Mononuclear cell (primary cell): Measurements from ENCODE around the gene IL20RA. TPM values are rescaled to one million over a fixed set of nuclear protein-coding genes. Genes with fewer than 3 reads are reported as not detected.
A peak's percentile ranks its signal among the peaks of the same experiment; 100 is the strongest.
"Not testable (repeated sequence)": the region's sequence is repeated elsewhere in the genome, so short reads cannot be mapped to it uniquely, and the experiment has no call there.

Experiments
- H3K27me3 ChIP-seq: 2 replicates; pipeline ENCODE4 v1.6.0; 2011; ENCODE audit warnings: low read length, control low read depth; ENCODE audit not compliant: insufficient read depth
- H3K4me1 ChIP-seq: 2 replicates; pipeline ENCODE4 v1.5.1; 2011; ENCODE audit warnings: mild to moderate bottlenecking, low read length, control low read depth; ENCODE audit not compliant: insufficient read depth
- H3K4me3 ChIP-seq: 2 replicates; pipeline ENCODE4 v1.5.1; 2011; ENCODE audit warnings: mild to moderate bottlenecking, low read length, moderate library complexity
- H3K9me3 ChIP-seq: 2 replicates; pipeline ENCODE4 v1.5.1; 2011; ENCODE audit warnings: low read depth, mild to moderate bottlenecking, control low read depth, low read length
- total RNA-seq: library from RNA; depleted of rRNA; stranded (reverse); fragments of >200 nt; gene quantifications from one replicate; pipeline ENCODE4 v1.2.3, GENCODE V29; 2012

IL20RA gene, protein sequence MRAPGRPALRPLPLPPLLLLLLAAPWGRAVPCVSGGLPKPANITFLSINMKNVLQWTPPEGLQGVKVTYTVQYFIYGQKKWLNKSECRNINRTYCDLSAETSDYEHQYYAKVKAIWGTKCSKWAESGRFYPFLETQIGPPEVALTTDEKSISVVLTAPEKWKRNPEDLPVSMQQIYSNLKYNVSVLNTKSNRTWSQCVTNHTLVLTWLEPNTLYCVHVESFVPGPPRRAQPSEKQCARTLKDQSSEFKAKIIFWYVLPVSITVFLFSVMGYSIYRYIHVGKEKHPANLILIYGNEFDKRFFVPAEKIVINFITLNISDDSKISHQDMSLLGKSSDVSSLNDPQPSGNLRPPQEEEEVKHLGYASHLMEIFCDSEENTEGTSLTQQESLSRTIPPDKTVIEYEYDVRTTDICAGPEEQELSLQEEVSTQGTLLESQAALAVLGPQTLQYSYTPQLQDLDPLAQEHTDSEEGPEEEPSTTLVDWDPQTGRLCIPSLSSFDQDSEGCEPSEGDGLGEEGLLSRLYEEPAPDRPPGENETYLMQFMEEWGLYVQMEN
- total RNA-seq = 0.10 TPM

DNA sequence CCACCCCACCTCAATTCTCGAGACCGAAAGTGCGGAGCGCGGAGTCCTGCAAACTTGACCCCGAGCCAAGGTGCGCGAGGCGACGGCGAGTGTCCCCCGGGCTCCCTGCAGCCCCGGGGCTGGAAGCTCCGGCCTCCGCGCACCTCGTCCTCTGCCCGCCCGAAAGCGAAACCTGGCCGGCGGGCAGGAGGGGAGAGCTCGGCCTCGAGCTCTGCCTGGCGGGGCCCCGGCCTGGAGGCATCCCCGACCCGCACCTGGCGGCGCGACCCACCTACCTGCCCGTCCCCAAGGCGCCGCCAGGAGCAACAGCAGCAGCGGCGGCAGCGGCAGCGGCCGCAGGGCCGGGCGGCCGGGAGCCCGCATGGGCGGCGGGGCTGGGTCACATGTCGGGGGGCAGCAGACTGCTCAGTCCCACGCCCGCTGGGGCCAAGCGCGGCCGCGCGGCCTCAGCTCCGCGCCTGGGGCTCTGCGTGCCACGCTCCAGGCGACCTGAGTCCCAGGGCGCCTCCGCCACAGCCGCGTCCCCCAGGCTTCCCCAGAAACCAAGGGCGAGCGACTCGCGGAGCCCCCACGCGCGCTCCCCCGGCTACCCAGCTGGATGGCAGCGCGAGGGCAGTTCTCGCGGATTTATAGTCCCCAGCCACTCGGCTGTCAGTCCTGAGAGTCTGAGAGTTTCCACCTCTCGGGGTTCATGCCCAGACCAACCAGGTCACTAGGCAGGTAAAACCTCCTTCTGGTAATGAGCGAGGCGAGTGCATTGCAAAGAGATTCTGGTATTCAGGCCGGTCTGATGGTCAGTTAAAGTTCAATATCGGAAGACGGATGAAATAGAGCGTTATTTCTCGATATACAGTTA, at the start of gene IL20RA:
IL20RA (minus strand) TSS at position 600 of the 856 bp plus-strand sequence; CDS start at position 363, 237 bp downstream.
- Histone ChIP-seq H3K27me3 (peaks cover 97% of the 10 kb centered on the region), H3K4me1 (peaks cover 13% of the 10 kb centered on the region), H3K9me3 (no peaks in the 10 kb centered on the region), H3K4me3 (peak within 1 kb of the TSS; percentile 45)

DNA sequence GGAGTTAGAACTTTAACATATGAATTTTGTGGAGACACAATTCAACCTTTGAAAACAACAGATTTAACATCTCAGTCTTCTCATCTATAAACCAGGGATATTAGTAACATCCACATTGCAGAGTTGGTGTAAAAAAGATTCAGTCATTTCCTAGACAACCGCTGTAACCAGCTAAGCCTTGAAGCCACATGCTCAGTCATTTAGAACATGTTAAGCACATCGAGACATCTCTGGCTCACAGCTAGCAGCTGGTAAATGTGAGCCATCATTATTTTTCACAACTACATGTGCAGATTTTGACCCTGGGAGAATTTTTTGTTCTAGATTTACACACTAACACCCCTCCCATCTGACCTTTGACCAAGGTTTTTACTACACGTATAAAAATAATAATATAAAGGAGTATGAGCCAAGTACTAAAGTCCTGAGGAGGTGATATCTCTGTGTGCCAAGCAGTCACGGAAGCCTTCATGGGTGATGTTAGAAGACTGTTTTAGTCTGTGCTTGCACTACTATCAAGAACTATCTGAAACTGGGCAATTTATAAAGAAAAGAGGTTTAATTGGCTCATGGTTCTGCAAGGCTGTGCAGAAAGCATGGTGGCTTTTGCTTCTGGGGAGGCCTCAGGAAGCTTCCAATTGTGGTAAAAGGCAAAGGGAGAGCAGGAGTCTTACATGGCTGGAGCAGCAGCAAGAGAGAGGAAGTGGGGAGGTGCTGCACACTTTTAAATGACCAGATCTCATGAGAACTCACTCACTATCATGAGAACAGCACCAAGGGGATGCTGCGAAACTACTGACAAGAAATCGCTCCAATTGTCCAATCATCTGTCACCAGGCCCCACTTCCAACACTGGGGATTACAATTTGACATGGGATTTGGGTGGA, 48.7 kb upstream of the IL20RA start:
- Histone ChIP-seq H3K4me3 (no peak overlapping the region), H3K9me3 (no peaks in the 10 kb centered on the region), H3K27me3 (no peaks in the 10 kb centered on the region), H3K4me1 (peaks cover 18% of the 10 kb centered on the region)

DNA sequence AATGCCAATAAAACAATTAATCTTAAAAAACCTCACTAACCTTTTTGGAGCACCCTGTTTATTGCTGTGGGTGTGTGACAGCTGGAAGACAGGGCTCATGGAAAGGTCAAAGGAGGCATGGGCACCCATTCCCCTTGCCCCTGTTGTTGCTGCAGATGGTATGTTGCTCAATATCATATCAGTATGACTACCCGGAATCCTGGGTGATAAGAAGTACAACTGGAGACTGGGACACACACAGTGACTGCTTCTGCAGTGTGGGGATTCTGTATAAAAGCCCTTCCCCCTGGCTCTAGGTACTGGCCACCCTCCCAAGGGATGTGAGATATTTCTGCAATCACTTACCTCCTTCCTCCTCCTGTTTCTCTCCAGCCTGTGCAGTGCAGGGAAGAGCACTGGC, 47.3 kb upstream of the IL20RA start:
- no peaks in the 10 kb centered on the region for H3K27me3 ChIP-seq

DNA sequence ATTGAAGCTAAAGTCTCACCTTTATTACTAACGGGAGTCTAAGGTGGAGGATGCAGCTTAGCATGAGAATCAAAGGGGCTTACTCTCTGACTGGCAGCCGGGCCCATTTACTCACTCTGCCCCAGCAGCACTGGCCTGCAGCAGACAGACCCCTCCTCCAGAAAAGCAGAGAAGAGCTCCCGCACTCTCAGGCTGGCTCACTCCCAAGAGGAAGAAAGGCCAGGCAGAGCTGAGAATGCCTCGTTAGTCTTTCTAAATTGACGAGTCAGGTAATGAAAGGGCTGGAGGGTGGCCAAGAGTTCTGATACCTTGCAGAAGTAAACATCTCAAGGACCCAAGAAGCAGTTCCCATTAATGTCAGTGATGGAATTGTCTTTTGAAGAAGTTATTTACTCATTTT, 44.5 kb upstream of the IL20RA start:
- no peaks in the 10 kb centered on the region for H3K27me3 ChIP-seq

More for the DNA sequence above, 47.3 kb upstream of the IL20RA start:
- Histone ChIP-seq H3K4me1 (peaks cover 18% of the 10 kb centered on the region), H3K4me3 (no peak overlapping the region), H3K9me3 (no peaks in the 10 kb centered on the region)

DNA sequence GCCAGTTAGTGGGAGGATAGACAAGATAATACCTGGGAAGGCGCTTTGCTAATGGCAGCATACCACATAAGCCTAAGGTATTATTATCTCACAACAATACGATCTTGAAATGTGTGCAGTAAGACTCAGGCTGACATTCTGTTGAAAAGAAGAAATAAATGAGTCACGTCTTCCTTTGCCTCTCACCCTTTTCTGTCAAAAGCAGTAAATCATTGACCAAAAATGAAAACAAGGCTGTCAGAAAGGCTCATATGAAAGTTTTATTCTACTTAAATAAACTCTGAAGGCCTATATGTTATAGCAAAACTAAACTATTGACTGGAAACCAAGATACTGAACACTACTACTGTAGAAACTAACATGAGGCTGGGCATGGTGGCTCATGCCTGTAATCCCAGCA, 43.1 kb upstream of the IL20RA start:
- H3K4me3 ChIP-seq = no peak overlapping the region
- no peaks in the 10 kb centered on the region for H3K4me1 ChIP-seq
- H3K27me3 ChIP-seq = no peaks in the 10 kb centered on the region
- no peaks in the 10 kb centered on the region for H3K9me3 ChIP-seq

More for the DNA sequence above, 44.5 kb upstream of the IL20RA start:
- H3K4me1 ChIP-seq = peaks cover 6% of the 10 kb centered on the region
- H3K4me3 ChIP-seq = no peak overlapping the region
- H3K9me3 ChIP-seq = no peaks in the 10 kb centered on the region

DNA sequence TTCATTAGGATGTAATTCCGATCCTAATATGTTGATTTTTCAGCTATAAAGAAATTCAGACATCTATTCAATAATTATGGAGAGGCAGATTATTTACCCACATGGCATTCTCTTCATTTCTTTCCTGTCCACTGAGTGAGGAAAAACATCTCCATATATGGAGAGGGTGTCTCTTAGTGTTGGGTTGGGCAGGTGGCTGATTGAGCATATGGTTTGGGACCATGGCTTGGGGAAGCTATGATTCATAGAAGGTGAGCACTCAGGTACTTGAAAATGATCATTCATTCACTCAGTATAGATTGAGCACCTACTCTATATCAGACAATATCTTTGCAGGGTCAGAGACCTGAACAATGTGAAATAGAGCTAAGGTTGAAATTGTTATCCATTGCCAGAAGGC, 41.3 kb upstream of the IL20RA start:
- Histone ChIP-seq H3K4me3 (no peak overlapping the region), H3K4me1 (no peaks in the 10 kb centered on the region), H3K27me3 (no peaks in the 10 kb centered on the region), H3K9me3 (no peaks in the 10 kb centered on the region)

DNA sequence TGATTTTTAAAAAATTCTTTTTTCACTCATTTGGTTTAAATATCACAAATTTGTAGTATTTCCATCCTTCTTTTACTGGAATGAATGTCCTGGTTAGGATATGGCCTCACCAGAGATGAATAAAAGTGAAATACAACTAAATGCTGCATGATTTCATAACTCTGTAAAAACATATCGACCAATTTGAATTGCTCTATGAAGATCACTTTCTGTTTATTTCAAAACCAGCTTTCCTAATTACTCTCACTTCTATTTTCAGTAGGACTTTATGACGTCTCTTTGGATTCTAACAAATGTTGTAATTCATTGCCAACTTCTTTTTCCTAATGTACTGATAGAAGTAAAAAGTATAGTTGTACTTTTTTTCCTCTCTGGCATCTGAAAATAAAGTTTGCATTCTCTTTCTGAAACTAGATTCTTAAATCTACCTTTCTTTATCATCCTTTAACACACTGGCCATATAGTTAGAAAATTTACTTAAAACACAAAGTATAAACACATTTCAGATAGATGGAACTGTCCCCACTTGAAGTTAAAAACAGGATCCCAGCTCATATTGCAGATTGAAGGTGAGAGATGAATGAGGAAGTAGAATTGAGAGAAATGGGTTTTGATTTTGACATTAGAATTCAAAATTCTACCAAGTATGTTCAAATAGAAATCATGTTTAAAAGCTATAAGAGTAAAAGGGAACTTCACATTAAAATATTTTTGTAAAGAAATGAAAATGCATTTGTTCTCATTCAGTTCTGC, 40.3 kb upstream of the IL20RA start:
- H3K4me3 ChIP-seq = no peak overlapping the region
- peaks cover 6% of the 10 kb centered on the region for H3K27me3 ChIP-seq
- no peaks in the 10 kb centered on the region for H3K4me1 ChIP-seq
- H3K9me3 ChIP-seq = no peaks in the 10 kb centered on the region

DNA sequence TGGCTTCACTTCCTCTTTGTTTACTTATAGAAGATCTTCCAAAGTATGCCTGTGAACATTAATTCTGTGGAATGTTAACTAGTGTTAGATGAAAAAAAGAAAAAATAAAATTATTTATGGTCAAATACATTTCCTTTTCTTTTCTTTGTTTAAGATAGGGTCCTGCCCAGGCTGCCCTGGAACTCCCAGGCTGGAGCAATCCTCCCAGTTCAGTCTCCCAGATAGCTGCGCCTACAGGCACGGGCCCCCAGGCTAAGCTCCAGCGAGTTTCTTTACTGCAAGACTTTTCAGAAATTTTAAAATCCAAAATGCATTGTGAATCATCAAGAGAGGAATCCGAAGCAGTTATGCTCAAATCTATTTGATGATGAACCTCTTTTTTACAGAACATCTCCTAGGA, 39.3 kb upstream of the IL20RA start:
- Histone ChIP-seq H3K4me3 (no peak overlapping the region), H3K4me1 (no peaks in the 10 kb centered on the region), H3K27me3 (peaks cover 6% of the 10 kb centered on the region), H3K9me3 (no peaks in the 10 kb centered on the region)

DNA sequence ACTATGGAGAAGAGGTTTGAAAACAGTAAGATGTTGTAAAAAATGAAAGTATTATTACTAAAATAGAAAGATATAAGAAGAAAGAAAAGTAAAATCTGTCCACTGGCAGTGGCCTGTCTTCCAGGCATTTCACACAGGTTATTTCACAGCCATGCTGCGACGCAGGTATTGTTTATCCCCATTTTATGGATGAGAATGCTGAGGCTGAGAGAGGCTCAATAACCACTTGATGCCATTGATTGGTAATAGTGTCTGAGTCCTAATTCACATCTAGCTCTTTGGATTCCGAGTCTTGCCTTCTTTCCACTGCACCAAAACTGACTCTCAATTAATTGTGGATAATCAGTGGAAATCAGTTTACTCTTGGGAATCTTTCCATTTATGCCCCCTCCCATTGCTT, 37.2 kb upstream of the IL20RA start:
- H3K4me1 ChIP-seq = peaks cover 1% of the 10 kb centered on the region
- H3K27me3 ChIP-seq = peaks cover 6% of the 10 kb centered on the region
- H3K9me3 ChIP-seq = no peaks in the 10 kb centered on the region
- no peak overlapping the region for H3K4me3 ChIP-seq

DNA sequence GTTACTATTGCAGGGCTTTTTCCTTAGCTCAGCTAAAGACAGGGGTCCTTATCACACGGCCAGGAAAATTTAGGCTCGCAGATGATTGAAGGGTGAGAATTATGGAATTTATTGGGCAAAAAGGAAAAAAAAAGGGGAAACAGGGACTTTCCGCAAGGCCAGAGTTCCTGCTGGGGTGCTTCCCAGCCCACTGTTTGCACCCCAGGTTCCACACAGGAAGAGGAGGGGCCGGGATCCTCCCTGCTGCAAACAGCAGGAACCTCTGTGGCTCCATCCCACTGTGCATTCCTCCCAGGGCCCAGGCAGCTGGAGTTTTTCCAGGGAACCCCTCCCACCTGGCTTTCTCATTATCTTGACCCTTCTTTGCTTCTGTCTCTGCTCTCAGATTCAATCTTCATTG, 35.9 kb upstream of the IL20RA start:
- Histone ChIP-seq H3K27me3 (peaks cover 6% of the 10 kb centered on the region), H3K9me3 (no peaks in the 10 kb centered on the region), H3K4me3 (no peak overlapping the region), H3K4me1 (peaks cover 7% of the 10 kb centered on the region)

DNA sequence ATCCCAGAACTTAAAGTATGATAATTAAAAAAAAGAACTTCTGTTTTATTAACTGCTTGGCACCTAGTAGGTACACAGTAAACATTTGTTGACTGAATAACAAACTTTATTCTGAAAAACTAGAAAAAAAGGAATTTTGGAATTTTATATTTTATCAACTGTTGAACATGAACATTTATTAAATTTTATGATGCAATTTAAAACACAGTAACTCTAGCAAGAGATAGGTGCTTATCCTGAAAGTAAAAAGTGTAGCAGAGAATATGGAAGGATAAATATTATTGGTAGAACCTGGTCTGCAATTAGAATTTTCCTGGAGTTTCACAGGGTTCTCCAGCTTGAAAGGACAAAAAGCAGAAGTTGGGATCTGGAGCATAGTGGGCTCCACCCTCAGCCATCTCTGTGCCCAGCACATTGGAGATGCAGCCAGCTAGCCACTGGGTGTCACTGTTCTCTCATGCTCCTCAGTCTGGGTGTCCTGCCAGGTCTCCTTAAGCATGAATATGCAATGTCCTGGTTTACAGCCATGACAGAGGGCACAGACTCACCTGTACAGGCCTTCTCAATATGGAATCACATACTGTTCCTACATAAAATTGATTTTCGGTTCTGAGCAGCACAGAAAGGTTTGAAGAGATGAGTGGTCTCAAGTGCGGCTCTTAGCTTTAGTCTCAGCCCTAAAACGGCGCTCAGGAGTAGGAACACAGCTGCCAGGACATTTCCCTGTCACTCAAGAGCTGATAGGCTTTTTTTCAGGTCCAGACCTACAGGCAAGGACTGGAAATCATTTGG, 31.7 kb upstream of the IL20RA start:
- Histone ChIP-seq H3K27me3 (peaks cover 6% of the 10 kb centered on the region), H3K4me3 (no peak overlapping the region), H3K4me1 (peaks cover 7% of the 10 kb centered on the region), H3K9me3 (no peaks in the 10 kb centered on the region)

DNA sequence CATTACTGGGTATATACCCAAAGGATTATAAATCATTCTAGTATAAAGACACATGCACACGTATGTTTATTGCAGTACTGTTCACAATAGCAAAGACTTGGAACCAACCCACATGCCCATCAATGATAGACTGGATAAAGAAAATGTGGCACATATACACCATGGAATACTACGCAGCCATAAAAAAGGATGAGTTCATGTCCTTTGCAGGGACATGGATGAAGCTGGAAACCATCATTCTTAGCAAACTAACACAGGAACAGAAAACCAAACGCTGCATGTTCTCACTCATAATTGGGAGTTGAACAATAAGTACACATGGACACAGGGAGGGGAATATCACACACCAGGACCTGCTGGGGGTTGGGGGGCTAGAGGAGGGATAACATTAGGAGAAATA, 31.0 kb upstream of the IL20RA start:
- H3K9me3 ChIP-seq, H3K4me1 ChIP-seq, H3K4me3 ChIP-seq, H3K27me3 ChIP-seq: not testable (repeated sequence)

DNA sequence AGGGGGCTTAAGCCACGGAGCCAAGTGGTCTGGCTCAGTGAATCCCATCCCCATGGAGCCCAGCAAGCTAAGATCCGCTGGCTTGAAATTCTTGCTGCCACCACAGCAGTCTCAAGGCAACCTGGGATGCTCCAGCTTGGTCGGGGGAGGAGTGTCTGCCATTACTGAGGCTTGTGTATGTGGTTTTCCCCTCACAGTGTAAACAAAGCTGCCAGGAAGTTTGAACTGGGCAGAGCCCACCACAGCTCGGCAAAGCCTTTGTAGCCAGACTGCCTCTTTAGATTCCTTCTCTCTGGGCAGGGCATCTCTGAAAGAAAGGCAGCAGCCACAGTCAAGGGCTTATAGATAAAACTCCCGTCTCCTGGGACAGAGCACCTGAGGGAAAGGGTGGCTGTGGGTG, 25.5 kb upstream of the IL20RA start:
- Histone ChIP-seq H3K27me3 (peaks cover 22% of the 10 kb centered on the region), H3K4me1 (no peaks in the 10 kb centered on the region), H3K4me3 (no peak overlapping the region), H3K9me3 (no peaks in the 10 kb centered on the region)
